Measurements from ENCODE around the gene SMAD3.
A peak's percentile ranks its signal among the peaks of the same experiment; 100 is the strongest.
"Not testable (repeated sequence)": the region's sequence is repeated elsewhere in the genome, so short reads cannot be mapped to it uniquely, and the experiment has no call there.

SMAD3 gene

GRCh38 chr15:67065531-67066005 is at the start of gene SMAD3:
Gene SMAD3, plus strand, starts transcription at chr15:67065602. Its CDS starts 553 bp downstream, at chr15:67066155.
- peak; percentile 68 for DNase-seq

- DNase-seq: no peak
These were observed 48.1 kb upstream of the SMAD3 start for GRCh38 chr15:67017311-67017710.

GRCh38 chr15:67018026-67018425 is 47.4 kb upstream of the SMAD3 start:
- no peak for DNase-seq

- DNase-seq: no peak
These were observed 47.0 kb upstream of the SMAD3 start for GRCh38 chr15:67018441-67018840.

GRCh38 chr15:67019069-67019468 is 46.3 kb upstream of the SMAD3 start:
- no peak for DNase-seq

GRCh38 chr15:67019884-67020520 is 45.4 kb upstream of the SMAD3 start:
- no peak for DNase-seq

GRCh38 chr15:67020668-67021067 is 44.7 kb upstream of the SMAD3 start:
- not testable (repeated sequence) for DNase-seq

- DNase-seq: no peak
These were observed 43.9 kb upstream of the SMAD3 start for GRCh38 chr15:67021455-67021854.

- no peak for DNase-seq
These were observed 42.8 kb upstream of the SMAD3 start for GRCh38 chr15:67022587-67023105.

- DNase-seq: no peak
These were observed 41.7 kb upstream of the SMAD3 start for GRCh38 chr15:67023517-67024313.

GRCh38 chr15:67024314-67024997 is 40.9 kb upstream of the SMAD3 start:
- DNase-seq: no peak

GRCh38 chr15:67024998-67025368 is 40.4 kb upstream of the SMAD3 start:
- no peak for DNase-seq

- DNase-seq: no peak
These were observed 39.4 kb upstream of the SMAD3 start for GRCh38 chr15:67025719-67026609.

GRCh38 chr15:67026610-67026967 is 38.8 kb upstream of the SMAD3 start:
- DNase-seq: no peak

GRCh38 chr15:67028440-67028839 is 37.0 kb upstream of the SMAD3 start:
- not testable (repeated sequence) for DNase-seq

- DNase-seq: no peak
These were observed 35.2 kb upstream of the SMAD3 start for GRCh38 chr15:67030036-67030762.

GRCh38 chr15:67031331-67031730 is 34.1 kb upstream of the SMAD3 start:
- no peak for DNase-seq

GRCh38 chr15:67032608-67033007 is 32.8 kb upstream of the SMAD3 start:
- DNase-seq: no peak

GRCh38 chr15:67033012-67033411 is 32.4 kb upstream of the SMAD3 start:
- no peak for DNase-seq

- DNase-seq: peak; percentile 21
These were observed 31.8 kb upstream of the SMAD3 start for GRCh38 chr15:67033571-67034044.

- no peak for DNase-seq
These were observed 29.5 kb upstream of the SMAD3 start for GRCh38 chr15:67035886-67036285.
